VCaP (cell line): Measurements from ENCODE around the gene IFNA1.

Experiments used
- H3K27ac ChIP-seq: fragments of 450-650 bp; 2 replicates; pipeline ENCODE4 v1.5.1; 2017
- CTCF ChIP-seq: fragments of 450-650 bp; conservative IDR thresholded peaks from 2 replicates; pipeline ENCODE4 v1.5.1; 2017; ENCODE audit warnings: mild to moderate bottlenecking, moderate library complexity

Gene IFNA1

GRCh38 chr9:21440139-21440538, at the start of gene IFNA1:
TSS of gene IFNA1 (plus strand) at chr9:21440439. CDS start at chr9:21440508, 69 bp downstream.
- H3K27ac ChIP-seq: no peak within 1 kb of the TSS
- no peak for TF ChIP-seq CTCF

GRCh38 chr9:21392270-21392669, 48.0 kb upstream of the IFNA1 start:
- TF ChIP-seq CTCF: peak; percentile 67

GRCh38 chr9:21395778-21396717, 44.2 kb upstream of the IFNA1 start:
- no peak overlapping the region for H3K27ac ChIP-seq
- TF ChIP-seq CTCF: peak; percentile 96

More at GRCh38 chr9:21392270-21392669, 48.0 kb upstream of the IFNA1 start:
- H3K27ac ChIP-seq: no peak overlapping the region

- H3K27ac ChIP-seq: no peak overlapping the region
- TF ChIP-seq CTCF: no peak
These were observed 41.2 kb upstream of the IFNA1 start for GRCh38 chr9:21398955-21399489.

GRCh38 chr9:21399956-21400355, 40.3 kb upstream of the IFNA1 start:
- no peak for TF ChIP-seq CTCF
- H3K27ac ChIP-seq: no peak overlapping the region

GRCh38 chr9:21402386-21403251, 37.6 kb upstream of the IFNA1 start:
- H3K27ac ChIP-seq: no peak overlapping the region

More at GRCh38 chr9:21402386-21403251, 37.6 kb upstream of the IFNA1 start:
- no peak for TF ChIP-seq CTCF
